Activated naive CD4-positive, alpha-beta T cell treated with anti-CD3 and anti-CD28 coated beads, Interleukin-2, amount 10 ng/mL, durations not matched to agents 5 hours and 36 hours (primary cell): ENCODE data around the gene AFF4. TPM values are rescaled to one million over a fixed set of nuclear protein-coding genes. Genes with fewer than 3 reads are reported as not detected.

Source experiments
- total RNA-seq, 2 experiments: library from RNA; stranded (reverse); gene quantifications; one replicate each; pipeline ENCODE4 v1.2.3, GENCODE V29; 2021

AFF4 gene, protein sequence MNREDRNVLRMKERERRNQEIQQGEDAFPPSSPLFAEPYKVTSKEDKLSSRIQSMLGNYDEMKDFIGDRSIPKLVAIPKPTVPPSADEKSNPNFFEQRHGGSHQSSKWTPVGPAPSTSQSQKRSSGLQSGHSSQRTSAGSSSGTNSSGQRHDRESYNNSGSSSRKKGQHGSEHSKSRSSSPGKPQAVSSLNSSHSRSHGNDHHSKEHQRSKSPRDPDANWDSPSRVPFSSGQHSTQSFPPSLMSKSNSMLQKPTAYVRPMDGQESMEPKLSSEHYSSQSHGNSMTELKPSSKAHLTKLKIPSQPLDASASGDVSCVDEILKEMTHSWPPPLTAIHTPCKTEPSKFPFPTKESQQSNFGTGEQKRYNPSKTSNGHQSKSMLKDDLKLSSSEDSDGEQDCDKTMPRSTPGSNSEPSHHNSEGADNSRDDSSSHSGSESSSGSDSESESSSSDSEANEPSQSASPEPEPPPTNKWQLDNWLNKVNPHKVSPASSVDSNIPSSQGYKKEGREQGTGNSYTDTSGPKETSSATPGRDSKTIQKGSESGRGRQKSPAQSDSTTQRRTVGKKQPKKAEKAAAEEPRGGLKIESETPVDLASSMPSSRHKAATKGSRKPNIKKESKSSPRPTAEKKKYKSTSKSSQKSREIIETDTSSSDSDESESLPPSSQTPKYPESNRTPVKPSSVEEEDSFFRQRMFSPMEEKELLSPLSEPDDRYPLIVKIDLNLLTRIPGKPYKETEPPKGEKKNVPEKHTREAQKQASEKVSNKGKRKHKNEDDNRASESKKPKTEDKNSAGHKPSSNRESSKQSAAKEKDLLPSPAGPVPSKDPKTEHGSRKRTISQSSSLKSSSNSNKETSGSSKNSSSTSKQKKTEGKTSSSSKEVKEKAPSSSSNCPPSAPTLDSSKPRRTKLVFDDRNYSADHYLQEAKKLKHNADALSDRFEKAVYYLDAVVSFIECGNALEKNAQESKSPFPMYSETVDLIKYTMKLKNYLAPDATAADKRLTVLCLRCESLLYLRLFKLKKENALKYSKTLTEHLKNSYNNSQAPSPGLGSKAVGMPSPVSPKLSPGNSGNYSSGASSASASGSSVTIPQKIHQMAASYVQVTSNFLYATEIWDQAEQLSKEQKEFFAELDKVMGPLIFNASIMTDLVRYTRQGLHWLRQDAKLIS
- 10 to 100 TPM; 31.5 to 34.8 TPM for total RNA-seq

DNA sequence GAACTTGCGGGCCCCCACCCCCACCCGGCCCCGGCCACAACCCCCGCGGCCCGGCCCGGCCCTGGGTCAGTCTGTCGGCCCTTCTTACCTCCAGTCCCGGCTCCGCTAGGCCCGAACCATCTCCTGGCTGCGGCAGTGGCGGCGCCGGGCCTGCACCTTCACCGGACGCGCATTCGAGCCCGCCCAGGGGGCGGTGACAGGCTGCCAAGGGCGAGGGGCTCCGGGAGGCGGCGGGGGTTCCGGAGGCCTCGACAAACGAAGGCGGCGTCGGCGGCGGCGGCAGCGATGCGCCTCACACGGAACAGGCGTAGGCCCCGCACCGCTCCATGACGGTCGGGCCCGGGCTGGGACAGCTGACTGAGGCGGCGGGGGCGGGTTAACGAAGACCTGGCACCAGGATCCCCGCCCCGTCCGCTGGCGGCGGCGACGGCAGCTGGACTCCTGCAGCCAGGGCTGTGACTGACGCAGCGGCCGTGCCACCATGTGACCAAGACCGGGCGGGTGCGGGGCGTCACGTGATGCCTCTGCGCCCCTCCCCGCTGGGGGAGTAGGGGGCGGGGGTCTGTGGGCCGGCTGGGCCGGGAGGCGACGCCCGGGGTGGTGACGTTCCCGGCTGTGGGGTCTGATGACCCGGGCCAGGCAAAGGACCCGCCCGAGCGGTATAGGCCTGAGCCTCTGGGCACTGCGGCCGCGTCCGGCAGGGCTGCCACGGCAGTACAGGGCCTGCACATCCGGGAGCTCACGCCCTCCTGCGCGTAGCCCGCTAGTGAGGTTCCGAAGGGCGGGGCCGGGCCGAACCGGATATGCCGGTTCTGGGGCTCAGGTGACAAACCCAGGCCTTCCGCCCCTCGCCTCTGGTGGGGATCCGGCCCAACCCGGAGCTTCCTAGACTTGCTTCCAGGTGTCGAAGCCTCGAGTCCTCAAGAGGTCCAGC lies at the start of gene AFF4:
AFF4 (minus strand) TSS at position 464 of the 934 bp plus-strand sequence. CDS start 26,445 bp downstream, outside the sequence.

DNA sequence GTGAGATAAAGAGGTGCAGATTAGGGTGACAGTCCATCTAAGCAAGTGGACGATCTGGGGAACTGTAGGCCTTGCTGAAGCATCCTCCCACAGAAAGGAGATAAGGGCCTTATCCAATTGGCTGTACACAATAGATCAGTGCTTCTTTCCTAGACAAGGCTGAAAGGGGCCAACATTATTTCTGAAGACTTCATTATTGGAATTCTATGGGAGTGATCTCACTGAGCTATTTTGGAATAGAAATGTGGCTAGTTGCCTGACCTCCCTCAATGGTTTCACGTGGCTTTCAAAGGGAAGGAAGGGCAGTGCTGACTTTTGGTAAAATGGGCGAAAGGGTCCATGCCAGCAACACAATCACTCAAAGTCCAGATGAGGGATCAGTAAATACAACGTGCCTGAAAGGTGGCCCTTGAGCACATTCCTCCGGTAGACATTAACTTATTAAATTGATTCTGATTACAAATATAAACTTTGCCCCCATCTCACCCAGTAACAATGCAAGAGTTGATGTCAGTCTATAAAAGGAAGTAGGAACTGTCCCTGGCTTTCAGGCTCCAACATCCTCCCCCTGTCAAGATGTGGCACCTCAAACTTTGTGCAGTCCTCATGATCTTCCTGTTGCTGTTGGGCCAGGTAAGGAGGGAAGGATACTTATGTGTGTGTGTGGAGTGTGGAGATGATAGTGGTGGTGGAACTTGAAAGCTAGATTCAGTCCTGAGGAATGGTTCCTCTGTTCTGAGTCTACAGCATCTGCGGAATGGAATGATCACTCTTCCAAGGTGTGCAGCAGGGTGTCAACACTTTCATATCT lies 90.1 kb downstream of the AFF4 start, which contains the start of gene LEAP2:
LEAP2 (plus strand) TSS at position 550 of the 811 bp plus-strand sequence; CDS start at position 577, 27 bp downstream.

DNA sequence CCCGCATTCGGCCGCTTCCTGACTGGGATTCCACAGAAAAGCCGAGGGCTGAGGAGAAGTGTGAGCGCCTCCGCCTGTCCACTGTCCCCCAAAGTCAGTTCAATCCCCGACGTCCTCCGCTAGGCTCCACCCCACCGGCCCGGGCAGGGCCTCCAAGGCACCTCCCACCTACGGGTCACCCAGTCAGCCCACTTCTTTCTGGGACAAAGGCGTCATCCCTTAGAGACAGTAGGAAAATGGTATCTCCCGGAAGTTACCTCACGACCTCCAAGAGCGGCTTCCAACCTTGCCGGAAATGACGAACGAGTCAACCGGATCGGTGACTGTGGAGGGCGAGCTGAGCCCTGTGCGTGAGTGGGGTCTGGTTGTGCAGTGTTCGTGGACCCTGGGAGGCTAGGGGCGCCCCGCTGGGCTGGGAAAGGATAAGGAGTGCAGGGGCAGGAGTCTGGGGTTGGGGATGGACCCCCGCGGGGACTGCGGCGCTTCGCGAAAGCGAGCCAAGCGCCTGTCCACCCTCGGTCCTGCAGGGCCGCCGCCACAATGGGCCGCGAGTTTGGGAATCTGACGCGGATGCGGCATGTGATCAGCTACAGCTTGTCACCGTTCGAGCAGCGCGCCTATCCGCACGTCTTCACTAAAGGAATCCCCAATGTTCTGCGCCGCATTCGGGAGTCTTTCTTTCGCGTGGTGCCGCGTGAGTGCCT lies 96.9 kb downstream of the AFF4 start, which contains the start of the genes GDF9 and UQCRQ:
GDF9 (minus strand) TSS at position 128 of the 704 bp plus-strand sequence. CDS start 1,936 bp downstream, outside the sequence.
UQCRQ (plus strand) TSS at position 301 of the 704 bp plus-strand sequence; CDS start at position 541, 240 bp downstream.

DNA sequence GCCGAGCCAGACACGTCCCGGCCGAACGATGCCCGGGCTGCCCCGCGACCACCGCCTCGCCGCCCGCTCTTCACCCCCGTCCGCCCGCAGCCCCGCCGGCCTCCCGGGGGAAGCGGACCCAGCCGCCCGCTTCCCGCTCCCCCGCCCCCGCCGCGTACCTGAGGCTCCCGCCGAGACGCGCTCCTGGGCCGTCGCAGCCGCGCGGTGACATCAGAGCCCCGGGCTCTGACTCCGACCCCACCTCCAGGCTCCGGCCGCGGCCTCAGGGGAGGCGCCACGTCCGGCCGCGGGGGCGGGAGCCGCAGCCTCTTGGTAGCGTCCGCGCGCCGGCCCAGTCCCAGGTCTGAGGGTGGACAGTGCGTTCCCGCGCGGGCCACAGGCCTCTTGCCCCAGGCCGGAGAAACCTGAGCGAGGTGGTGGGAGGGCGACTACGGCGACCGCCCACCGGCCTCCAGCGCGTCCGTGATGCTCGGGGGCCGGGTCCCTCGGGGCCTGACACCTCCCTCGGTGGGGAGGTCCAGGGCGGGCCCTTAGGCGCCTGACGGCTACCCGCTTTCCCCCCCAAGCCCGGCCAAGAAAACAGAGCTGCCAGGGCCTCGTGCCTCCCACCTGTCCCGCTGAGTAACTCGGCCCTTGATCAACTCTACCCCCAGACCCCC lies 132.9 kb downstream of the AFF4 start, which contains the start of gene SHROOM1:
SHROOM1 (minus strand) TSS at position 212 of the 659 bp plus-strand sequence. CDS start 4,507 bp downstream, outside the sequence.

Other genes starting within 250 kb of the AFF4 start
- 1 to 10 TPM; 7.9 to 9.8 TPM for gene KIF3A, start 226.1 kb downstream of the AFF4 start, total RNA-seq
- 1 to 10 TPM; 7.7 to 8.4 TPM for gene CCNI2, start 216.2 kb downstream of the AFF4 start, total RNA-seq
- 10 to 100 TPM; 18.0 to 19.2 TPM for gene SEPTIN8, start 186.4 kb downstream of the AFF4 start, total RNA-seq
- not detected for gene SOWAHA, start 150.3 kb downstream of the AFF4 start, total RNA-seq
- 1 to 10 TPM in 1 of 2 experiments, under 1 TPM in 1; 0.91 to 2.2 TPM for gene SHROOM1, start 133.0 kb downstream of the AFF4 start, total RNA-seq
- gene GDF9, start 97.2 kb downstream of the AFF4 start, total RNA-seq, result under 1 TPM; 0.50 to 0.75 TPM
- 100 to 1,000 TPM; 251 to 263 TPM for gene UQCRQ, start 97.0 kb downstream of the AFF4 start, total RNA-seq
- 1 to 10 TPM; 2.9 to 4.0 TPM for gene LEAP2, start 90.0 kb downstream of the AFF4 start, total RNA-seq
- 10 to 100 TPM; 27.3 to 29.6 TPM for gene ZCCHC10, start 62.9 kb upstream of the AFF4 start, total RNA-seq
- 10 to 100 TPM; 76.8 to 79.5 TPM for gene HSPA4, start 88.4 kb upstream of the AFF4 start, total RNA-seq